Neural cell (in vitro differentiated cells): ENCODE results near the gene FNDC3B. TPM values are rescaled to one million over a fixed set of nuclear protein-coding genes. Genes with fewer than 3 reads are reported as not detected.

Source experiments
- H2AFZ ChIP-seq: fragments of 200-600, 300-800 bp; sonication (generic), shearing (Covaris generic); 2 replicates; pipeline ENCODE4 v1.6.0; 2014; ENCODE audit warnings: low read depth, mild to moderate bottlenecking, antibody characterized with exemption, low read length, moderate library complexity
- H3F3A ChIP-seq: fragments of 200-600 bp; shearing (Covaris generic); 2 replicates; pipeline ENCODE4 v1.6.1; 2016; ENCODE audit warnings: mild to moderate bottlenecking, moderate library complexity, mixed read lengths, antibody characterized with exemption, low read length; ENCODE audit not compliant: insufficient read depth, poor library complexity, severe bottlenecking
- H3K27ac ChIP-seq: fragments of 200-600, 300-800 bp; sonication (generic), shearing (Covaris generic); 2 replicates; pipeline ENCODE4 v1.5.1; 2014; ENCODE audit warnings: mild to moderate bottlenecking, low read length, moderate library complexity
- H3K27me3 ChIP-seq: fragments of 300-800, 200-600 bp; sonication (generic), shearing (Covaris generic); 2 replicates; pipeline ENCODE4 v1.6.0; 2014; ENCODE audit warnings: mild to moderate bottlenecking, low read depth, low read length, moderate library complexity; ENCODE audit not compliant: insufficient read depth
- H3K36me3 ChIP-seq: fragments of 300-800, 200-600 bp; sonication (generic), shearing (Covaris generic); 2 replicates; pipeline ENCODE4 v1.5.1; 2014; ENCODE audit warnings: mild to moderate bottlenecking, antibody characterized with exemption, low read length, moderate library complexity; ENCODE audit not compliant: insufficient read depth
- H3K4me2 ChIP-seq: fragments of 300-800, 200-600 bp; sonication (generic), shearing (Covaris generic); 2 replicates; pipeline ENCODE4 v1.6.0; 2014; ENCODE audit warnings: mild to moderate bottlenecking, low read length
- H3K4me3 ChIP-seq: fragments of 300-800, 200-600 bp; sonication (generic), shearing (Covaris generic); 2 replicates; pipeline ENCODE4 v1.5.1; 2014; ENCODE audit warnings: mild to moderate bottlenecking, low read length, moderate library complexity
- H3K79me2 ChIP-seq: fragments of 200-600 bp; shearing (Covaris generic); replicated peaks from 2 replicates; pipeline ENCODE4 v1.6.0; 2014; ENCODE audit warnings: mild to moderate bottlenecking, low read length, moderate library complexity; ENCODE audit not compliant: insufficient read depth
- H3K9ac ChIP-seq: fragments of 300-800, 200-600 bp; sonication (generic), shearing (Covaris generic); 2 replicates; pipeline ENCODE4 v1.6.1; 2016; ENCODE audit warnings: mild to moderate bottlenecking, low read length, mixed read lengths
- H3K9me2 ChIP-seq: fragments of 200-600 bp; shearing (Covaris generic); 2 replicates; pipeline ENCODE4 v1.6.1; 2016; ENCODE audit warnings: mild to moderate bottlenecking, low read length, mixed read lengths; ENCODE audit not compliant: insufficient read depth
- H3K9me3 ChIP-seq: fragments of 200-600, 300-800 bp; sonication (generic), shearing (Covaris generic); 2 replicates; pipeline ENCODE4 v1.6.1; 2016; ENCODE audit warnings: mild to moderate bottlenecking, mixed run types, low read length, moderate library complexity, mixed read lengths
- H4K20me1 ChIP-seq: fragments of 200-600 bp; shearing (Covaris generic); 2 replicates; pipeline ENCODE4 v1.6.1; 2016; ENCODE audit warnings: mild to moderate bottlenecking, mixed run types; ENCODE audit not compliant: insufficient read depth
- EP300 ChIP-seq: fragments of 450-650 bp; conservative IDR thresholded peaks from 2 replicates; pipeline ENCODE4 v1.6.1; 2014; ENCODE audit warnings: antibody characterized with exemption, mild to moderate bottlenecking, moderate library complexity; ENCODE audit not compliant: poor library complexity, severe bottlenecking
- EZH2 ChIP-seq: fragments of 200-600, 300-800 bp; shearing (Covaris generic), sonication (generic); IDR thresholded peaks from 2 replicates; pipeline ENCODE4 v1.6.1; 2014; ENCODE audit warnings: antibody characterized with exemption, low read length, borderline replicate concordance, mild to moderate bottlenecking; ENCODE audit not compliant: insufficient read depth, poor library complexity, severe bottlenecking
- MXI1 ChIP-seq: fragments of 450-650 bp; conservative IDR thresholded peaks from 2 replicates; pipeline ENCODE4 v1.6.1; 2014; ENCODE audit warnings: antibody characterized with exemption, mild to moderate bottlenecking; ENCODE audit not compliant: poor library complexity, severe bottlenecking
- POLR2AphosphoS5 ChIP-seq: IDR thresholded peaks from 2 replicates; pipeline ENCODE4 v1.6.1; 2012
- RAD21 ChIP-seq: fragments of 450-650 bp; conservative IDR thresholded peaks from 2 replicates; pipeline ENCODE4 v1.6.1; 2014; ENCODE audit warnings: antibody characterized with exemption, mild to moderate bottlenecking, moderate library complexity
- SMC3 ChIP-seq: fragments of 450-650 bp; conservative IDR thresholded peaks from 2 replicates; pipeline ENCODE4 v1.6.1; 2014; ENCODE audit warnings: antibody characterized with exemption, mild to moderate bottlenecking, moderate library complexity; ENCODE audit not compliant: poor library complexity
- TAF1 ChIP-seq: IDR thresholded peaks from 2 replicates; pipeline ENCODE4 v1.6.1; 2012; ENCODE audit warnings: low read depth
- polyA plus RNA-seq: library from polyadenylated mRNA; depleted of rRNA; stranded (reverse); fragments of >200 nt; gene quantifications from 2 replicates; pipeline ENCODE4 v1.2.3, GENCODE V29; 2014
- TF ChIP-seq, protein P1 (sequence below): fragments of 450-650 bp; IDR thresholded peaks from 2 replicates; pipeline ENCODE4 v1.5.1; 2014; ENCODE audit warnings: antibody characterized with exemption, mild to moderate bottlenecking, moderate library complexity; ENCODE audit not compliant: poor library complexity, severe bottlenecking
- TF ChIP-seq, protein P2 (sequence below): IDR thresholded peaks from 2 replicates; pipeline ENCODE4 v1.6.1; 2012; ENCODE audit warnings: borderline replicate concordance

FNDC3B gene
- polyA plus RNA-seq, 1 donor from 2014 or later, result 4.9 TPM

GRCh38 chr3:172062761-172063160 lies 23.4 kb downstream of the FNDC3B start:
- Histone ChIP-seq H3K27ac (no peak overlapping the region), H3K9me3 (no peaks in the 10 kb centered on the region), H3K79me2 (peaks cover 44% of the 10 kb centered on the region), H3K4me3 (no peak overlapping the region), H4K20me1 (no peaks in the 10 kb centered on the region), H3K36me3 (no peaks in the 10 kb centered on the region), H3K4me2 (no peak overlapping the region), H3K27me3 (no peaks in the 10 kb centered on the region), H3K9me2 (no peaks in the 10 kb centered on the region), H3F3A (no peaks in the 10 kb centered on the region), H3K9ac (no peak overlapping the region), H2AFZ (no peak overlapping the region)
- TF ChIP-seq, protein P1, sequence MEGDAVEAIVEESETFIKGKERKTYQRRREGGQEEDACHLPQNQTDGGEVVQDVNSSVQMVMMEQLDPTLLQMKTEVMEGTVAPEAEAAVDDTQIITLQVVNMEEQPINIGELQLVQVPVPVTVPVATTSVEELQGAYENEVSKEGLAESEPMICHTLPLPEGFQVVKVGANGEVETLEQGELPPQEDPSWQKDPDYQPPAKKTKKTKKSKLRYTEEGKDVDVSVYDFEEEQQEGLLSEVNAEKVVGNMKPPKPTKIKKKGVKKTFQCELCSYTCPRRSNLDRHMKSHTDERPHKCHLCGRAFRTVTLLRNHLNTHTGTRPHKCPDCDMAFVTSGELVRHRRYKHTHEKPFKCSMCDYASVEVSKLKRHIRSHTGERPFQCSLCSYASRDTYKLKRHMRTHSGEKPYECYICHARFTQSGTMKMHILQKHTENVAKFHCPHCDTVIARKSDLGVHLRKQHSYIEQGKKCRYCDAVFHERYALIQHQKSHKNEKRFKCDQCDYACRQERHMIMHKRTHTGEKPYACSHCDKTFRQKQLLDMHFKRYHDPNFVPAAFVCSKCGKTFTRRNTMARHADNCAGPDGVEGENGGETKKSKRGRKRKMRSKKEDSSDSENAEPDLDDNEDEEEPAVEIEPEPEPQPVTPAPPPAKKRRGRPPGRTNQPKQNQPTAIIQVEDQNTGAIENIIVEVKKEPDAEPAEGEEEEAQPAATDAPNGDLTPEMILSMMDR, result no peak
- TF ChIP-seq RAD21, result no peak
- TF ChIP-seq SMC3, result no peak
- TF ChIP-seq MXI1, result no peak
- TF ChIP-seq EP300, result no peak
- TF ChIP-seq EZH2, result no peak
- TF ChIP-seq TAF1, result no peak
- TF ChIP-seq, protein P2, sequence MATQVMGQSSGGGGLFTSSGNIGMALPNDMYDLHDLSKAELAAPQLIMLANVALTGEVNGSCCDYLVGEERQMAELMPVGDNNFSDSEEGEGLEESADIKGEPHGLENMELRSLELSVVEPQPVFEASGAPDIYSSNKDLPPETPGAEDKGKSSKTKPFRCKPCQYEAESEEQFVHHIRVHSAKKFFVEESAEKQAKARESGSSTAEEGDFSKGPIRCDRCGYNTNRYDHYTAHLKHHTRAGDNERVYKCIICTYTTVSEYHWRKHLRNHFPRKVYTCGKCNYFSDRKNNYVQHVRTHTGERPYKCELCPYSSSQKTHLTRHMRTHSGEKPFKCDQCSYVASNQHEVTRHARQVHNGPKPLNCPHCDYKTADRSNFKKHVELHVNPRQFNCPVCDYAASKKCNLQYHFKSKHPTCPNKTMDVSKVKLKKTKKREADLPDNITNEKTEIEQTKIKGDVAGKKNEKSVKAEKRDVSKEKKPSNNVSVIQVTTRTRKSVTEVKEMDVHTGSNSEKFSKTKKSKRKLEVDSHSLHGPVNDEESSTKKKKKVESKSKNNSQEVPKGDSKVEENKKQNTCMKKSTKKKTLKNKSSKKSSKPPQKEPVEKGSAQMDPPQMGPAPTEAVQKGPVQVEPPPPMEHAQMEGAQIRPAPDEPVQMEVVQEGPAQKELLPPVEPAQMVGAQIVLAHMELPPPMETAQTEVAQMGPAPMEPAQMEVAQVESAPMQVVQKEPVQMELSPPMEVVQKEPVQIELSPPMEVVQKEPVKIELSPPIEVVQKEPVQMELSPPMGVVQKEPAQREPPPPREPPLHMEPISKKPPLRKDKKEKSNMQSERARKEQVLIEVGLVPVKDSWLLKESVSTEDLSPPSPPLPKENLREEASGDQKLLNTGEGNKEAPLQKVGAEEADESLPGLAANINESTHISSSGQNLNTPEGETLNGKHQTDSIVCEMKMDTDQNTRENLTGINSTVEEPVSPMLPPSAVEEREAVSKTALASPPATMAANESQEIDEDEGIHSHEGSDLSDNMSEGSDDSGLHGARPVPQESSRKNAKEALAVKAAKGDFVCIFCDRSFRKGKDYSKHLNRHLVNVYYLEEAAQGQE, result no peak
- no peak for TF ChIP-seq POLR2AphosphoS5

DNA sequence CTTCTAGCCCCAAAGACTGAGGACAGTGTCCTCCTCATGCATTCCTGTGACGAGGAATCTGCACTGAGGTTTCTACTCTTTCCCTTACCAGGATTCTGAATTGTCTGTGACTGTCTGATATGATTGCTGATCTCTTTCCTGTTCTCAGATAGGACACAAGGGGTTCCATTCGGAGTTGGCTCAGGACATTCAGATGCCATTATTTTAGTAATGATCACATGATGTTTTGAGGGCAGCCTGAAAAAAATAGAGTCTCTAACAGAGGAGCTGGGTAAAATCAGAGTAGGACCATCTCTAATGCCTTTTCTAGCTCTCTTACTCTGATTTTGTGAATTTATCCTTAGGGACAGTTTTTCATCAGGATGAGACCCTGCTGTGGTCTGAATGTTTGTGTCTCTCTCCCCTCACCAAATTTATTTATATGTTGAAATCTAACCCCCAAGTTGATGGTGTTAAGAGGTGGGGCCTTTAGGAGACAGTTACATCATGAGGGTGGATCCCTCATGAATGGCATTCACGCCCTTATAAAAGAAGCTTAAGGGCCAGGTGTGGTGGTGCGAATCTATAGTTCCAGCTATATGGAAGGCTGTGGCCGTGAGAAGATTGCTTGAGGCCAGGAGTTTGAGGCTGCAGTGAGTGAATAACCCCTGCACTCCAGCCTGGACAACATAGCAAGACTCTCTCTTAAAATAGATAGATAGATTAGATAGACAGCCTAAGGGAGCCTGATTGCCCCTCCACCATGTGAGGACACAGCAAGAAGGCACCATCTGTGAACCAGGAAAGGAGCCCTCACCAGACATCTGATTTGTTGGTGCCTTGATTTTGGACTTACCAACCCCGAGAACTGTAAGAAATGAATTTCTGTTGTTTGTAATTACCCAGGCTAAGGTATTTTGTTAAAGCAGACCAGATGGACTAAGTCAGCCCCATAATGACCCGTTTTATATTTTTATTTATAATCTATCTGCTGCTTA lies 24.4 kb downstream of the FNDC3B start:
- Histone ChIP-seq H3K9me2 (no peaks in the 10 kb centered on the region), H3K4me2 (no peak overlapping the region), H4K20me1 (no peaks in the 10 kb centered on the region), H3K9me3 (no peaks in the 10 kb centered on the region), H3K36me3 (no peaks in the 10 kb centered on the region), H3K79me2 (peaks cover 39% of the 10 kb centered on the region), H2AFZ (no peak overlapping the region), H3K27me3 (no peaks in the 10 kb centered on the region), H3K4me3 (no peak overlapping the region), H3F3A (no peaks in the 10 kb centered on the region), H3K27ac (no peak overlapping the region), H3K9ac (no peak overlapping the region)
- TF ChIP-seq MXI1 (no peak), RAD21 (no peak), TAF1 (no peak), EP300 (no peak), POLR2AphosphoS5 (no peak), EZH2 (no peak), SMC3 (no peak)
- TF ChIP-seq, protein P1, result no peak
- TF ChIP-seq, protein P2, result no peak
